GM18909 (cell line): ENCODE data around the gene VSTM4.

ENCODE experiments used
- ATAC-seq: cut with Tn5 transposase; IDR thresholded peaks from one replicate; pipeline ENCODE4 v1.9.1; 2021; ENCODE audit warnings: mild to moderate bottlenecking; ENCODE audit not compliant: unreplicated experiment, poor library complexity

VSTM4 gene

GRCh38 chr10:49143249-49143648 is 27.9 kb upstream of the VSTM4 start:
- ATAC-seq = no peak

GRCh38 chr10:49141541-49142332 is 26.4 kb upstream of the VSTM4 start:
- ATAC-seq = peak; percentile 86

- no peak for ATAC-seq
Observed at GRCh38 chr10:49140304-49141177, 25.2 kb upstream of the VSTM4 start.

GRCh38 chr10:49139846-49140195 is 24.5 kb upstream of the VSTM4 start:
- ATAC-seq = no peak

- no peak for ATAC-seq
Observed at GRCh38 chr10:49139028-49139845, 23.9 kb upstream of the VSTM4 start.

- no peak for ATAC-seq
Observed at GRCh38 chr10:49138361-49138891, 23.1 kb upstream of the VSTM4 start.

- no peak for ATAC-seq
Observed at GRCh38 chr10:49136525-49136924, 21.2 kb upstream of the VSTM4 start.

GRCh38 chr10:49135575-49136313 is 20.4 kb upstream of the VSTM4 start:
- ATAC-seq = peak; percentile 60

- ATAC-seq = no peak
Observed at GRCh38 chr10:49134327-49134726, 19.0 kb upstream of the VSTM4 start.

- ATAC-seq = no peak
Observed at GRCh38 chr10:49133706-49134248, 18.5 kb upstream of the VSTM4 start, which contains the start of gene FAM170B. TSS of gene FAM170B (minus strand) at chr10:49134021. CDS start at chr10:49133918, 103 bp downstream.

- no peak for ATAC-seq
Observed at GRCh38 chr10:49132362-49132737, 17.0 kb upstream of the VSTM4 start.

- no peak for ATAC-seq
Observed at GRCh38 chr10:49131507-49132361, 16.4 kb upstream of the VSTM4 start.

- ATAC-seq = no peak
Observed at GRCh38 chr10:49129376-49129775, 14.1 kb upstream of the VSTM4 start.

- no peak for ATAC-seq
Observed at GRCh38 chr10:49128854-49129253, 13.5 kb upstream of the VSTM4 start.

GRCh38 chr10:49123981-49124950 is 8.9 kb upstream of the VSTM4 start:
- ATAC-seq = no peak

GRCh38 chr10:49120911-49121310 is 5.6 kb upstream of the VSTM4 start:
- no peak for ATAC-seq

- no peak for ATAC-seq
Observed at GRCh38 chr10:49119746-49120145, 4.4 kb upstream of the VSTM4 start.
